ENCODE results near the gene ADAMTSL3.

DNA sequence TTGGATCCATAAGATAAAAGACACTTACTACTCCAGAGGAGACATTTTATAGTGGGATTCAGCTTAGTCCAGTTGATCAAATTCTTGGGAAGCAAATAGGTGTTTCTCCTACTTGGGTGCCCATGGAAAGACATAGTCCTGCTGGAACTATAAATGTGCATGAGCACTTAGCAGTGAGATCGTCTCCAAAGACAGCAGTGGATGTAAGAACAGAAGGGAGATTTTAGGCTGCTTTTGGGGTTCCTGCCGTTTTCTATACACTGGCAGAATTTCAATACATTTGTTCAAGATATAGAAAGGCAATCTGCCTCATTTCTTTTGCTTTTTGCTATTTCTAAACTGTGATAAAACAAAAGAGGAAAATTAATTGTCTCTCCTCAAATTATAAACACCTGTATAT lies 234.0 kb downstream of the ADAMTSL3 start:
- TF ChIP-seq FOXM1 (IDR thresholded peaks at IDR 0.05; ENCODE audit: borderline replicate concordance) (no peak), HDGF (IDR thresholded peaks at IDR 0.05; ENCODE audit: borderline replicate concordance) (no peak), L3MBTL2 (conservative IDR thresholded peaks at IDR 0.05) (no peak), SP1 (IDR thresholded peaks at IDR 0.05) (no peak), ELF4 (IDR thresholded peaks at IDR 0.05) (no peak), FOXA1 (IDR thresholded peaks at IDR 0.05) (no peak), SUZ12 (IDR thresholded peaks at IDR 0.05) (no peak), ARNT (IDR thresholded peaks at IDR 0.05) (no peak), LEF1 (IDR thresholded peaks at IDR 0.05; ENCODE audit: borderline replicate concordance) (no peak)

Measured in HEK293T (cell line).